ENCODE results near the gene PHC2.
"Not testable (repeated sequence)": the region's sequence is repeated elsewhere in the genome, so short reads cannot be mapped to it uniquely, and the experiment has no call there.

PHC2 gene

DNA sequence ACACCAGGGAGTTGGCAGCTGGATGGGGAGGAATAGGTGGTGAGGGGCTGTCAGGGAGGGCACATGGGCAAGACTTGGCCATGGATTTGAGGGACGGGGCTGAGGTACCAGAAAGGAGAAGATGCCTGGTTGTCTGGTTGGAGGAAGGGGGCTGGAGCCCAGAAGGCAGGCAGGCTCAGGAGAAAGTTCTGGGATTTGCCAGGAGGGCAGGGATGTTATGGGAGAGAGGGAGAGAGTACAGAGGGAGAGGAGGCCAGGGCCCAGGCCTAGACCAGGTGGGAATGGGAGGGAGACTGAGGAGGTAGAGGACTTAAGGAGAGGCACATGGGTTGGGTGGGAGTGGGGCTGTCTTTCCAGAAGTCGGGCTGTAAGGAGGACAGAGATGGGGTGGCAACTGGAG lies 114.3 kb downstream of the PHC2 start:
- DNase-seq (ENCODE audit: low read depth): no peak

DNA sequence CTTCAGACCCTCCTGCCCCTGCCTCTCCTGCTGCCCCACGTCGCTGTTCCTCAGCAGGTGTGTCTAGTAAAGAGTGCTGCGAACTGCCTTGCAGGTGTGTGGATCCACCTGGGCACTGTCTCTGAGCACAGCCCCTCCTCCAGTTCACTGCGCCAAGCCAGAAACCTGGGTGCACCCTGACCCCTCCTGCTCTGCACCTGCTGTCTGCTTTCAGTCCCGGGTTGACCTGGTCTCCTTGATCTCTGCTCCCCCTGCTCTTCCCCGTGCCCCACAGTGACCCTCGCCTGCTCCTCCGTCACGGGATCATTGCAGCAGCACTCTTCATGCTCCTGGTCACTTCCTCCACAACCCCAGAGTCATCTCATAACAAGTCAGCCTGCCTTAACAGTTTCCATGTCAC lies 116.5 kb downstream of the PHC2 start:
- no peak for DNase-seq (ENCODE audit: low read depth)

DNA sequence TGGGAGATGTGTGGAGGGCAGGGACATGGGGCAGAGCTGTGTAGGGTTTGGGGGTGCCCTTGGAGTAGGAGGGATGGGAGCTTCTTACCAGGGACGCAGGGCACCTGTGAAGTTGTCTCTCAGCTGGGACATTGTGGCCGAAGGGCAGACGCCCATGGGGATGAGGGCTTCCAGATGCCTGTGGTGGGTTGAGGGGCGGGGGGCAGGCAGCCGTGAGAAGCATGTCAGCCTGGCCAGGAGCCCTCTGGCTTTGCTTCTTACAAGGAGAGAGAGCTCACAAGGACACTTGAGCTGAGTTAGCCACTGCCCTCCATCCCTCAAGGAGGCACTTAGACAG lies 118.5 kb downstream of the PHC2 start:
- DNase-seq (ENCODE audit: low read depth): no peak

DNA sequence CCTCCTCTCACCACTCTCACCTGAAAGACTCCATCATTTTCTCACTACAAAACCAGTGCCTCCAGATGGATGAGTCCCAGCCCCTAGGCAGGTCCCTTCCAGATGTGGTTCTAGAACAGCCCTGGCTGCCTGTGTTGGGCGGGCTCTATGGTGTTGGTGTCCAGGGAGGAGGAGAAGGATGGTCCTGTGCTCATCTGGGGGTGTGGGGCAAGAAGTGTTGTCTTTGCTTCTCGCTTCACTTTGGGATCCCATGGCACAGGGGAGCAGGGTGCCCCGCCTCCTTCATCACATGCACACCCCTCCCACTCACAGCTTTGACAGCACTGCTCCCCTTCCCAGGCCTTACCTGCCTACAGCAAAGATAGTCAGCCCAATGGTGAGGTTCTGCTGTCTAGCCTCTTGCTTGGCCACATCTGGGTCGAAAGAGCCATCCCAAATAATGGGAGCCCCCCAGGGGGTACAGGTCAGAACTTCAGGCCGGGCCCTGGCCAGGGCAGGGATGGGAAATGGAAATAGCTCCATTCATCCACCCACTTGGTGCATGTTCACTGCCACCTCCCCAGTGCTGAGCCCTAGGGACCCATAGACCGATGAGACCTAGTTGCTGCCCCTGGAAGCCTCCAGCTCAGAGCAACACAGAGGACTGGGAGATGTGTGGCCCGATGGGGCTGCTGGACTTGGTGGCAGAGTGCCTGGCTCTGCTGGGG lies 119.0 kb downstream of the PHC2 start:
- no peak for DNase-seq (ENCODE audit: low read depth)

DNA sequence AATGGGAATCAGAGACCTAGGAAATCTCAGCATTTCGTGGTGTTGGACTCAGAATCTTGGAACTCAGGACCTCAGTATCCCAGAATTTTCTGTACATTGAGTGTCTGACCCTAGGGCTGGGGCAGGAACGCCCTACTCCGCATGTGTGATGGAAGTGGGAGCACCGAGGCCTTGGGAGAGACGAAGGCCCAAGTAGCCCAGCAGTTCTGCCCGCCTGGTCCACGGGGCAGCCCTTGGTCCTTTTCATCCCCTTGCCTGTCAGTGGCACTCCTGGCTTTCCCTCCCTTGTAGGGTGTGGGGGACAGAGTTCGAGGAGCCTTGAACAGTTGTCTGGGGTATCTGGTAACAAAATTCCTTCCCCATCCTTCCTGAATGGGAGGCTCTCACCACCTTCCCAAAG lies 120.2 kb downstream of the PHC2 start:
- no peak for DNase-seq (ENCODE audit: low read depth)

DNA sequence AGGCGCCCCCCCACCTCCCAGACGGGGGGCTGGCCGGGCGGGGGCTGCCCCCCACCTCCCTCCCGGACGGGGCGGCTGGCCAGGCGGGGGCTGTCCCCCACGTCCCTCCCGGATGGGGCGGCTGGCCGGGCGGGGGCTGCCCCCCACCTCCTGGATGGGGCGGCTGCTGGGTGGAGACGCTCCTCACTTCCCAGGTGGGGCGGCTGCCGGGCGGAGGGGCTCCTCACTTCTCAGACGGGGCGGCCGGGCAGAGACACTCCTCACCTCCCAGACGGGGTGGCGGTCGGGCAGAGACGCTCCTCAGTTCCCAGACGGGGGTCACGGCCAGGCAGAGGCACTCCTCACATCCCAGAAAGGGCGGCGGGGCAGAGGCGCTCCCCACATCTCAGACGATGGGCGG lies 121.5 kb downstream of the PHC2 start:
- not testable (repeated sequence) for DNase-seq (ENCODE audit: low read depth)

DNA sequence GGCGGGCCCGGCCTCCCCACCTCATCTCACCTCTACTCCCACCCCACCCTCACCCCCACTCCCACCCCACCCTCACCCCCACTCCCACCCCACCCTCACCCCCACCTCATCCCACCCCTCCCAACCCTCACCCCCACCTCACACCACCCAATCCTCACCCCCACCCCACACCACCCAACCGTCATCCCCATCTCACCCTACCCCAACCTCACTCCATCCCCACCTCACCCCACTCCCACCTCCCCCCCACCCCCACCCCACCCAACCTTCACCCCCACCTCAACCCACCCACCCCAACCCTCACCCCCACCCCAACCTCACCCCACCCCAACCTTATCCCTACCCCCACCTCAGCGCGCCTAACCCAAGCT lies 123.4 kb downstream of the PHC2 start:
- no peak for DNase-seq (ENCODE audit: low read depth)

DNA sequence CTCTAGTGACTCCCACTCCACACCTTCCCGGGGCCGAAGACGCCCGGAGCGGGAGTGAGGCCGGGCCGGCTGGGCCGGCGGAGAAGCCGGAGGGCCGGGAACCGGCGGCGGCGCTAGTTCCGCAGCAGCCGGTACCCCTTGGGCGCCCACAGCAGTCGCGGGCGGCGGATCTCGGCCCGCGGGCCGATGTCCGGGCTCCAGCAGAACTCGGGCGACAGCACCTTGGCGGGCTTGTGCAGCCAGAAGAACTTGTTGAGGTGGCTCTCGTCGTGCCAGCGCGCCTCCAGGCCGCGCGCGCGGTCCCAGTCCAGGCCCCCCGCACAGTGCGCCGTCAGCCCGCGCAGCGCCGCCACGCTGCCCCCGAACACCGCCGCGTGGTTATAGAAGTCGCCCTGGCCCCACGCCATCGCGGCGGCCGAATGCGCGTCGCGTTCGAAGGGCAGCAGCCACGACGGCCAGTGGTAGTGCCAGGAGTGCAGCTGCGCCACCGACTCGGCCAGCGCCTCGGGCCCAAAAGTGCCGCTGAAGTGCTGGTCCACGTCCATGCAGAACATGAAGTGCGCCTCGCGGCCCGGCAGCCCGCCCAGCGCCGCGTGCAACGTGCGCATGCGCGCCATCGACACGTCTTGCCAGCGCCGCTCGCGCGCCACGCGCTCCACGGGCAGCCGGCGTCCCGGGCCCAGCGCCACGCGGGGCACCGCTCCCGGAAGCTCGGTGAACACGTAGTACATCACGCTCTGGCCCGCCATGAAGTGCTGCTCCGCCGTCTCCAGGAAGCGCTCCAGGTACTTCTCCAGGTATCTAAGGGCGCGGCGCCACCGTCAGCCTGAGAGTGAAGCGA lies 124.0 kb downstream of the PHC2 start:
- no peak for DNase-seq (ENCODE audit: low read depth)

DNA sequence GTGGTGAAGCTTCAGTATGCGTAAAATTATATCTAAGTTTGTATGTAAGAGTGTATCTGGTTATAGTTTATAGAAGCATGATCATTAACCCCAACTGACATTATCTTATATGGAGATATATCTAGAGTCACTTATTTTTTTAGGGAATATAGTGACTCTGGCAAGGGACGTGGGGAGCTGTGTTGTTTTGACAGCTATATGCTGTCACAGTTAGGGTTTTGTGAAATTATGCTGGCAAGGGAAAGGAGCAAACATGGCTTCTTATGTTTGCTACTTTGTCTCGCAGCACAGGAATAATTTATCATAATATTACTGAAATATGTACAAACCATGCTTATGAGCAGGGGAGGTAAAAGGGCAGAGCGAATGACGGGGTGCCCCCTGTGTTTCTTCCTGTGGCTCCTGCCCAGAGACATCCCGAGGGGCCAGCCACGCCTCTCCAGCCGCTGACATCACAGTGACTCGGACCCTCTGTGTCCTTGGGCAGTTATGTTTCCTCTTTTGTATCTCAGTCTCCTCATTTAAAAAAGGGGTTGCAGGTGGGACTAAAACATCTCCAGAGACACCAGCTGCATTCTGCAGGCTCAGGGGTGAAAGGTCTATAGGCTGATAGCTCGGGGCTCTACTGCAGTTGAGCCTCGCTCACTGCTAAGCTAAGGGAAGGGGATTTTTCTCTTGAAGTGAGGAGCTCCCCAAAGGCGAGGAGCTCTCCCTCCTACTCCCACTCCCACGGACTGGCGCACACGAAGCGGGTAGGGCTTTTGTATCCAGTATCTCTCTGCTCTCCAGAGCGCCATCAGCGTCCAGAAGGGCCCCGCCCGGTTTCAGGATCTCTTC lies 124.9 kb downstream of the PHC2 start:
- DNase-seq (ENCODE audit: low read depth): no peak

DNA sequence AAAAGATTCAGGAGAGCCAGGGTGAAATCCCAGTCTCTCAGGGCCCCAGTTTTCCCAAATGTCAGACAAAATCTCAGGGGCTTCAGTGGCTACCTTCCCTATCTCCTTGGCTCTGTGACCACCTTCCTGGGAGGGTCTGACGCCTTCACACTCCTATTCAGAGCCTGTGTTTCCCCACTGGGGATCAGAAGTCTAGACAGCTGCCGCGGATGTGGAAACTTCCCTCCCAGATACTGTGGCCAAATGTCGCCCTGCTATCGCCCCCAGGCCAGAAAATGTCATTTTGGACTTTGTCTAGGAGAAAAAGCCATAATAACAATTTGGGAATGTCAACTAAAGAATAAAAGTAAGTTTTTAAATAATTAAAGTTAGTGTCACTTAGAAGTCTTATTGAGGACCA lies 125.9 kb downstream of the PHC2 start:
- no peak for DNase-seq (ENCODE audit: low read depth)

DNA sequence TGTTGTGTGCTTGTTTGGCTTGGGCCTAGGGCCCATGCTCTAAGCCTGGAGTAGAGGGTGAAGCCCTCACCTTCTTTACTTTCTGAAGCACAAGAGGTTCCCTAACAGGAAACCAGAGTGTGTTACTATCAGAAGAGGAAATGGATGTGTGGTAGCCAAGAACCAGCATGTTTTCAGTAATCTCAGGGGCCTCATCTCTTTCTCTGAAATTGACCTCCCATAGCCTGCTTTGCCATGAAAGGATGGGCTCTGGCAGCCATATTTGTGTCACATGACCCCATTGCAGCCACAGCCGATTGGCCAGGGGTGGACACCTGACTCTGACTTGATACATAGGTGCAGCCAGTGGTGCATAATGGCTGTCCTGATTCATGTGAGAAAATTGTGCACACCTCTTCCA lies 128.6 kb downstream of the PHC2 start:
- DNase-seq (ENCODE audit: low read depth): no peak

DNA sequence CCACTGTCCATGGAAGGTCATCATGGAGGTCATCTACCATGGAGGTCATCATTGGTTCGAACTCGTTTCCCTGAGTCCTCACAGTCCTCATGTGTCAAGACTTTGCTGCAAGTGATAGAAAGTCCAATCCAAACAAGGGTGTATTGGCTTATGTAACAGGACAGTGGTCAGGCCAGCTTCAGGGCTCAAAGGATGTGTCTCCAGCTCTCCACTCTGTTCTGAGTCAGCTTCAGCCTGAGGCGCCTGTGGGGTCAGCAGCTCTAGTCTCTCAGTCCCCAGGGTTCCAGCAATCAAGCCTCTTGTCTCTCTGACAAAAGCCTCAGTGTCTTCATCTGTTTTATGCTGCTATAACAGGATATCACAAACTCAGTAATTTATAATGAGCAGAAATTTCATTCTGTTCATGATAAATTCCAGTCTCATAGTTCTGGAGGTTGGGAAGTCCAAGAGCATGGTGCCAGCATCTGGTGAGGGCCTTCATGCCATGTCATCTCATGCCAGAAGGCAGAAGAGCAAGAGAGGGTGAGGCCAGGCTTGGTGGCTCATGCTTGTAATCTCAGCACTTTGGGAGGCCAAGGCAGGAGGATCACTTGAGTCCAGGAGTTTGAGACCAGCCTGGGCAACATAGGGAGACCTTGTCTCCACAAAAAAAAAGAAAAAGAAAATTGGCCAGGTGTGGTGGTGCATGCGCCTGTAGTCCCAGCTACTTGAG lies 129.5 kb downstream of the PHC2 start:
- DNase-seq (ENCODE audit: low read depth): no peak

DNA sequence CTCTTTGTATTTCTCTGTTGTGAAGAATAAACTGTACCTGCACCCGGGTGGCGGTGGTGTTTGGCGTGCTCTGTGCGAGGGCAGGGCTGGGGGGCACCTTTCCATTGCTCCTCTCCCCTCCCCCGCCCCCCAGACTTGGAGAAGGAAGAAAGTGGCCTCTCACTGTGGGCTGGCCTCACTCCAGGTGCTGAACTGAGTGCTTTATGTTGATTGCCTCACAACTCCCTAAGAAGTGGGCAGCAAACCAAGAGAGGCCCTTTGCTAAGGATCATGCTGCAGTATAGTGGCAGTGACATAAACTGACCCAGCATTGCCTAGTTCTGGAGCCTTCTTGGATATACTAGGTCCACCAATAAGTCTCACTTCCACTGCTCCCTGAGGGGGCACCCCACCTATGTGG lies 130.2 kb downstream of the PHC2 start:
- DNase-seq (ENCODE audit: low read depth): no peak

DNA sequence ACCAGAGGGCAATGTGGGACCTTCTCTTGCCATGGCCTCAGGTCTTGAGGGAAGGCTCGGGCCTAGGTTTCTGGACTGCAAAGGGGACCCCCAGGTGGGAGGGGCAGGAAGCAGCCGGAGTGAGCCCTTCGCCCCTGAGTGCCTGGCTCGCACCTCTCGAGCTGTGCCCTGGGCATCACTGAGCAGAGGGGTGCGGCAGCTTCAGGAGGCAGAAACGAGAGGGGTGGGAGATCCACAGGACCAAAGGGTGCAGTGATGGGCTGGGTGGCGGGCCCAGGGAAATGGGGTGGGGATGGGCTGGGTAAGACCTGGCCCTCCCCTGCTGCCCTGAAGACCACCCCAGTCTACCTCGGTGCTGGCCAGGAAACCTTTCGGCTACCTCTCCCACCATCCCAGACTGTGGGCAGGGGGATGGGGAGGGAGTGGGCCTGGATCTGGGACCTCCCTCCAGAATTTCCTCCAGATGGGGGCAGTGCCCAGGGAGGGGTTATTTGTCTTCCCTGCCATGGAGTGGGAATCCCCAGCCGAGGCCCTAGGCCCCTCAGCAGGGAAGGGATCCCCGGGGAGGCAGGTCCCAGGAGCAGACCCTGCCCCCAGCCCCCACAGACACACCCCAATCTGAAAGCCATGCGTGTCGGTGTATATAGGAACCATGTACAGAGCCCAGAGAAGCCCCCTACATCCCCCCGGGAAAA lies 131.3 kb downstream of the PHC2 start:
- no peak for DNase-seq (ENCODE audit: low read depth)

DNA sequence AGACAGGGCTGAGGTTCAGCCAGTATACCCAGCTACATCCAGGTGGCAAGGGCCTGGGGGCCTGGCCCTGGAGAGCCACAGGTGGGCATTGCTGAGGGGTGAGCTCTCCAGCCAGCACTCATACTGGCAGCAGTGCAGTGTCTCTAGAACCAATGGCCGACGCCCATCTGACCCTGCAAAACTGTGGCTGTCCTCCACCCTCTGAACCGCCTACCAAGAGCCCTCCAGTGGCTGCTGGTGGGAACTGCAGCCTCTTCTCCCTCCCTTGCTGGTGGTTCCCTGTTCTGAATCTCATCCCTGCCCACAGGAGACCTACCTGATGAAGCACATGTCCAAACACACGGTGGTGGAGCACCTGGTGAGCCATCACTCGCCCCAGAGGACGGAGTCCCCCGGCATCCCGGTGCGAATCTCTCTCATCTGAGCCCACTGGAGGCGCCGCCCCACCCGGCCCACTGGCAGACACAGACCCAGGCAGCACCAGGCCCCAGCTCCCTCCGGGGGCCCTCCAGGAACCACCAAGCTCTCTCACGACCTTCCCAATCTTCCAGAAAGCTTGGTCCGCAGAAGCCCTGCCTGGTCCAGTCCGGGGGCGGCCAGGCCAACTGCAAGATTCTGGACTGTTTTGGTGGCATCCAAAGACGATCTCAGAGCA lies 132.1 kb downstream of the PHC2 start:
- DNase-seq (ENCODE audit: low read depth): peak; percentile 24

DNA sequence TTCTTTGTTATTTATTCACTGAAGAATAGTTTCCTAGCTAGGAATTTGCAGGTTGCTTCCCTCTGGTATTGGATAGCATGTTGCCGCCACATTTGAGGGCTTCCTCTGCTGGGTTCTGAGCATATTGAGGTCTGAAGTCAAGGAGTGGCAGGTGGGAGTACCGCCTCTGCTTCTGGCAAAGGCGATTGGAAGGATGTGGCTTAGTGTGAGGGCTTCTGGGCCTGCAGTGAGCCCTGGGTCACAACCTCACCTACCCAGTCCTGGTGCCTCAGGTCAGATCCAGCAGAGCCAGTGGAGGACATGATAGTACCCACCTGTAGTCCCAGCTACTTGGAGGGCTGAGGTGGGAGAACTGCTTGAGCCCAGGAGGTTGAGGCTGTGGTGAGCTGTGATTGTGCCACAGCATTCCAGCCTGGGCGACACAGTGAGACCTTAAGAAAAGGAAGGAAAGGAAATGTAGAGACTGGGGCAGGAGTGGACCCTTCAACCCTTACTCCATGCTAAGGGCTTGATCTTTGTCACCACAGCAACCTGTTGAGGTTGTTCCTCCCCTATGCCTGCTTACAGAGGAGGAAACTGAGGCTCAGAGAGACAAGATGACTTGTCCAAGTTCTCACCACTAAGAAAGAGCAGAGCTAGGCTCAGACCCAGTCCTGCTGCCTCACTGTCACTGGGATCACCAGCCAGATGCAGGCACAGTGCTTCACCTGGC lies 132.8 kb downstream of the PHC2 start:
- no peak for DNase-seq (ENCODE audit: low read depth)

DNA sequence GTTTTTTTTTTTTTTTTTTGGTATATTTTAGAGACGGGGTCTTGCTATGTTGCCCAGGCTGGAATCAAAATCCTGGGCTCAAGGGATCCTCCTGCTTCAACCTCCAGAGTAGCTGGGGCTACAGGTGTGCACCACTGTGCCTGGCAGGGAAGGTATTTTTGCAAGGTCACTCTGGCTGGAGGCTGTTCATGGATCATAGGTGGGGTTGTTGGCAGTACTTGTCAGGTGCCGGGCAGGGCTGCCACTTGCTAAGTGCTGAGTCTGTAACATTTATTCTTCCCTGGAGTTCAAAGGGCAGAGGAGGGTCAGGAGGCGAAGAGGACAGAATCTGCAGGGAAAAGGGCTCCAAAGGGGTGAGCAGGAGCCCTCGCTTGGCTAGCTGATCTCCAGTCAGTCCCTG lies 134.1 kb downstream of the PHC2 start:
- DNase-seq (ENCODE audit: low read depth): no peak

DNA sequence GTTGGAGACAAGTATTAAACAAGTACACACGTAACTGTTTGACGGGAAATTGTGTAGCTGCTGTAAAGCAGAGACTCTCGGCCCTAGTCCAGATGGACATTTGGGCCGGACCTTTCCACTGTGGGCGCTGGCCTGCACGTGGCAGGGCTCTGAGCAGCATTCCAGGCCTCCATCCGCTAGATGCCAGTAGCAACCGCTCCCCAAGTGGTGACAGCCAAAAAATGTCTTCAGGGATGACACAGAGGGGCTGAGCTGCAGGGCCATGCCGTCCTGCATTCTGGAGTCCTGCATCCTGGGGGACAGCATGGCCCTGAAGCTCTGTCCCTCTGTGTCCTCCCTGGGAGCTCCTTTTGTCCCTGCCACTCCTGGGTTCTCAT lies 134.8 kb downstream of the PHC2 start:
- DNase-seq (ENCODE audit: low read depth): no peak

DNA sequence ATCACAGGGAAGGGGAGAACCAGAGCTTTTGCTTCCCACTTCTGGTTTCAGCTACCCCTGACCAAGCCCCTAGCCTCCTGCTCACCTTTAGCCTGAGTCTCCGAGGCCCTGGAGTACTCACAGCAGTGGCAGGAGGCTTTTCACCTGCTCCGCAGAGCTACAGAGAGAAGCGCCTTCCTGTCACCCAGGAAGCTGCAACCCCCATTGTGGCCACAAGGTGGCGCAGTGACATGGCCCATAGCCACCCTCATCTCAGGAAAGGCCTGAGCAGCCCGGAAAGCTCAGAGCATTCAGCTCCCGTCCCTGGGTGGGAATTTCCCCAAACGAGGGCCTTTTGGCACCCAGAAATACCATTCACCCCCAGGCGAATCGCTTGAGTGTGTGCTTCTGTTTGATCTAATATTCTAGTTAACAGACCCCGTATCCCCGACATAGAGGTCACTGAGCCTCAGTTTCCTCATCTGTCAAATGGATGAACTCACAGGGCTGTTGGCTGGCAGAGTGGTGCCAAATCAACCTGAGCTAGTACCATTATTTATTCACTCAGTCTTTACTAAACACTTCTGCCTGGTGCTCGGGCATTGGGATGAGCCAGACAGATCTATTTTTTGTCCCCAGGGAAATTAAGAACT lies 135.3 kb downstream of the PHC2 start:
- DNase-seq (ENCODE audit: low read depth): peak; percentile 36

DNA sequence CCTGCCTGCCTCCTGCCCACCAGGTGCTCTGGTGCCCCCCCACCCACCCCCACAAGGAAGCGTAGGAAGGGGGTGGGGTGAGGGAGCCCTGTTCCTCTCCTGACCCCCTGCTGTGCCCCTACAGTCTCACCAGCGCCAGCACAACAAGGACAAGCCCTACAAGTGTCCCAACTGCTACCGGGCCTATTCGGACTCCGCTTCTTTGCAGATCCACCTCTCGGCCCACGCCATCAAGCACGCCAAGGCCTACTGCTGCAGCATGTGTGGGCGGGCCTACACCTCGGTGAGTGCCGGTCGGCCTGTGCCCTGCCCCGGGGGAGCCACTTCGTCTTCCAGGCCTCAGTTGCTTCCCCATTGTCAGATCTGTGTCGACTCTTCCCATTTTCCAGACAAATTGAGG lies 135.9 kb downstream of the PHC2 start:
- no peak for DNase-seq (ENCODE audit: low read depth)
